Fibroblast of upper back skin (primary cell): Measurements from ENCODE around the gene TRIO.

Experiments
- DNase-seq: peaks from one replicate; pipeline ENCODE4 v3.0.0-alpha.2; 2013

Gene TRIO

GRCh38 chr5:14123974-14124482 lies 19.1 kb upstream of the TRIO start:
- no peak for DNase-seq

- no peak for DNase-seq
Observed at GRCh38 chr5:14125262-14125661, 17.9 kb upstream of the TRIO start.

- DNase-seq = no peak
Observed at GRCh38 chr5:14127587-14127986, 15.6 kb upstream of the TRIO start.

GRCh38 chr5:14128079-14128478 lies 15.1 kb upstream of the TRIO start:
- no peak for DNase-seq

GRCh38 chr5:14129123-14129522 lies 14.0 kb upstream of the TRIO start:
- no peak for DNase-seq

- DNase-seq = no peak
Observed at GRCh38 chr5:14131855-14132503, 11.2 kb upstream of the TRIO start.

- DNase-seq = no peak
Observed at GRCh38 chr5:14133394-14133793, 9.7 kb upstream of the TRIO start.

GRCh38 chr5:14134083-14134482 lies 9.1 kb upstream of the TRIO start:
- no peak for DNase-seq

- DNase-seq = no peak
Observed at GRCh38 chr5:14134771-14135170, 8.4 kb upstream of the TRIO start.

- DNase-seq = no peak
Observed at GRCh38 chr5:14135621-14136020, 7.5 kb upstream of the TRIO start.

GRCh38 chr5:14136228-14136627 lies 6.9 kb upstream of the TRIO start:
- DNase-seq = no peak

- DNase-seq = no peak
Observed at GRCh38 chr5:14138608-14139540, 4.3 kb upstream of the TRIO start.

GRCh38 chr5:14141764-14142163 lies 1.4 kb upstream of the TRIO start:
- no peak for DNase-seq

- no peak for DNase-seq
Observed at GRCh38 chr5:14142202-14142826, 828 bp upstream of the TRIO start.

GRCh38 chr5:14143546-14143840 lies 351 bp downstream of the TRIO start:
- no peak for DNase-seq

GRCh38 chr5:14143841-14144585 lies 871 bp downstream of the TRIO start:
- DNase-seq = no peak

- DNase-seq = peak; percentile 80
Observed at GRCh38 chr5:14144586-14145434, 1.7 kb downstream of the TRIO start.

GRCh38 chr5:14145435-14146334 lies 2.5 kb downstream of the TRIO start:
- no peak for DNase-seq

GRCh38 chr5:14146725-14147124 lies 3.6 kb downstream of the TRIO start:
- DNase-seq = no peak

GRCh38 chr5:14147210-14147609 lies 4.1 kb downstream of the TRIO start:
- DNase-seq = no peak

- DNase-seq = no peak
Observed at GRCh38 chr5:14148483-14148882, 5.3 kb downstream of the TRIO start.
